Astrocyte (in vitro differentiated cells and primary cell): ENCODE data around the gene CNTNAP2. TPM values are rescaled to one million over a fixed set of nuclear protein-coding genes. Genes with fewer than 3 reads are reported as not detected.

ENCODE experiments used
- DNase-seq: peaks from one replicate; pipeline ENCODE4 v3.0.0-alpha.2; 2010; ENCODE audit warnings: low read depth
- FAIRE-seq: peaks from 2 replicates; lab custom pipeline; 2011; peaks lifted over from hg19 to GRCh38; lab: Jason Lieb, UNC
- H2AFZ ChIP-seq: 2 replicates; pipeline ENCODE4 v1.6.0; 2012; ENCODE audit warnings: low read depth, low read length, inconsistent platforms
- H3K27ac ChIP-seq: 2 replicates; pipeline ENCODE4 v1.5.1; 2011; ENCODE audit warnings: low read depth, low read length, inconsistent platforms
- H3K27me3 ChIP-seq: 2 replicates; pipeline ENCODE4 v1.6.0; 2011; ENCODE audit warnings: low read length, inconsistent platforms; ENCODE audit not compliant: insufficient read depth
- H3K36me3 ChIP-seq: 2 replicates; pipeline ENCODE4 v1.5.1; 2011; ENCODE audit warnings: low read length, inconsistent platforms; ENCODE audit not compliant: insufficient read depth
- H3K4me1 ChIP-seq: 2 replicates; pipeline ENCODE4 v1.5.1; 2011; ENCODE audit warnings: low read length, inconsistent platforms; ENCODE audit not compliant: insufficient read depth
- H3K4me2 ChIP-seq: 2 replicates; pipeline ENCODE4 v1.6.0; 2012; ENCODE audit warnings: low read length, inconsistent platforms
- H3K4me3 ChIP-seq: 2 replicates; pipeline ENCODE4 v1.5.1; 2011; ENCODE audit warnings: low read depth, mild to moderate bottlenecking, low read length, inconsistent platforms; ENCODE audit not compliant: insufficient read depth
- H3K79me2 ChIP-seq: 2 replicates; pipeline ENCODE4 v1.6.0; 2012; ENCODE audit warnings: mild to moderate bottlenecking, low read length, inconsistent platforms; ENCODE audit not compliant: insufficient read depth
- H3K9ac ChIP-seq: 2 replicates; pipeline ENCODE4 v1.6.0; 2012; ENCODE audit warnings: mild to moderate bottlenecking, low read length, inconsistent platforms
- H3K9me3 ChIP-seq: 2 replicates; pipeline ENCODE4 v1.5.1; 2012; ENCODE audit warnings: low read depth, mild to moderate bottlenecking, low read length, inconsistent platforms; ENCODE audit not compliant: insufficient read depth
- H4K20me1 ChIP-seq: 2 replicates; pipeline ENCODE4 v1.6.0; 2012; ENCODE audit warnings: low read length, inconsistent platforms; ENCODE audit not compliant: insufficient read depth
- H3K27ac Mint-ChIP-seq: one replicate; pipeline ENCODE4 v1.8.0; 2021; ENCODE audit warnings: mild to moderate bottlenecking, mixed read lengths; ENCODE audit not compliant: unreplicated experiment
- H3K27me3 Mint-ChIP-seq: one replicate; pipeline ENCODE4 v1.8.0; 2021; ENCODE audit warnings: low read depth, mixed read lengths; ENCODE audit not compliant: unreplicated experiment
- H3K36me3 Mint-ChIP-seq: one replicate; pipeline ENCODE4 v1.8.0; 2021; ENCODE audit warnings: low read depth, mixed read lengths; ENCODE audit not compliant: unreplicated experiment
- H3K4me1 Mint-ChIP-seq: one replicate; pipeline ENCODE4 v1.8.0; 2021; ENCODE audit warnings: low read depth, mixed read lengths; ENCODE audit not compliant: unreplicated experiment
- H3K4me3 Mint-ChIP-seq: one replicate; pipeline ENCODE4 v1.8.0; 2021; ENCODE audit warnings: mild to moderate bottlenecking, moderate library complexity, mixed read lengths; ENCODE audit not compliant: unreplicated experiment
- H3K9me3 Mint-ChIP-seq: one replicate; pipeline ENCODE4 v1.8.0; 2021; ENCODE audit warnings: mild to moderate bottlenecking, mixed read lengths; ENCODE audit not compliant: unreplicated experiment
- CTCF ChIP-seq: IDR thresholded peaks from 2 replicates; pipeline ENCODE4 v1.5.1; 2011; ENCODE audit warnings: low read depth, mild to moderate bottlenecking, inconsistent platforms, low read length, moderate library complexity; ENCODE audit not compliant: insufficient read depth
- EZH2 ChIP-seq: IDR thresholded peaks from 2 replicates; pipeline ENCODE4 v1.6.1; 2012; ENCODE audit warnings: mild to moderate bottlenecking, low read length, inconsistent platforms; ENCODE audit not compliant: insufficient read depth
- total RNA-seq: library from RNA; stranded (reverse); gene quantifications from 2 replicates; pipeline ENCODE4 v1.2.1, GENCODE V29; 2021

Gene CNTNAP2
- total RNA-seq, 1 donor from 2014 or later, result 20.0 TPM

- no peak overlapping the region for H3K9ac ChIP-seq
- H3K4me2 ChIP-seq, result no peak overlapping the region
- no peaks in the 10 kb centered on the region for H3K36me3 ChIP-seq
- H3K9me3 ChIP-seq, result no peaks in the 10 kb centered on the region
- no peak overlapping the region for H3K4me3 Mint-ChIP-seq
- H3K9me3 Mint-ChIP-seq, result no peaks in the 10 kb centered on the region
- no peak overlapping the region for H2AFZ ChIP-seq
- H3K27ac Mint-ChIP-seq, result no peak overlapping the region
- H3K27me3 ChIP-seq, result no peaks in the 10 kb centered on the region
- FAIRE-seq (no peak), DNase-seq (no peak)
- H3K27ac ChIP-seq, result no peak overlapping the region
- no peaks in the 10 kb centered on the region for H3K4me1 ChIP-seq
- H3K27me3 Mint-ChIP-seq, result no peaks in the 10 kb centered on the region
- no peaks in the 10 kb centered on the region for H4K20me1 ChIP-seq
- no peaks in the 10 kb centered on the region for H3K79me2 ChIP-seq
- no peak overlapping the region for H3K4me3 ChIP-seq
- H3K36me3 Mint-ChIP-seq, result no peaks in the 10 kb centered on the region
- TF ChIP-seq CTCF, result no peak
- TF ChIP-seq EZH2, result no peak
- H3K4me1 Mint-ChIP-seq, result peaks cover 5% of the 10 kb centered on the region
Measured at GRCh38 chr7:147775516-147776284, 1659.1 kb downstream of the CNTNAP2 start.

DNA sequence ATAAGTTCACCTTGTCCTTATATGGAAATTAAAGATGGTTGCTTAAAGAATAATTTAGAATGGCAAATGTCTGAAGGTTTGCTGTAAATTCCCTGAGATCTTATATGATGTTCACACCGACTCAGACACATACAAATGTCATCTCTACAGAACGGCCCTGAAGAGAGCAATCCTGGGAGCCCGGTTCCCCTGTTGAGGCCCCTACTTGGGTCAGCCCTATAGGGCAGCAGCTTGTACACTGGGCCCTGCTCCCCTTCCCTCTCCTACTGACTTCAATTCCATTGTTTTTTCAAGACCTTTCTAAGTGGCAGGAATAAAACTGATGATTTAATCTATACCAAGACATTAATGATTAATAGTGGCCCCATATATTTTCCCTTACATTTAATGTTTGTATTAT, 1660.7 kb downstream of the CNTNAP2 start:
- Mint-ChIP-seq H3K9me3 (no peaks in the 10 kb centered on the region), H3K4me3 (no peak overlapping the region), H3K27ac (no peak overlapping the region), H3K4me1 (no peaks in the 10 kb centered on the region), H3K27me3 (no peaks in the 10 kb centered on the region), H3K36me3 (no peaks in the 10 kb centered on the region)
- no peak for TF ChIP-seq CTCF
- no peak for TF ChIP-seq EZH2
- no peaks in the 10 kb centered on the region for H3K27me3 ChIP-seq
- H4K20me1 ChIP-seq, result no peaks in the 10 kb centered on the region
- no peak overlapping the region for H2AFZ ChIP-seq
- FAIRE-seq (no peak), DNase-seq (no peak)
- no peaks in the 10 kb centered on the region for H3K9me3 ChIP-seq
- H3K79me2 ChIP-seq, result no peaks in the 10 kb centered on the region
- no peak overlapping the region for H3K4me3 ChIP-seq
- H3K4me1 ChIP-seq, result no peaks in the 10 kb centered on the region
- no peak overlapping the region for H3K27ac ChIP-seq
- H3K36me3 ChIP-seq, result no peaks in the 10 kb centered on the region
- H3K9ac ChIP-seq, result no peak overlapping the region
- no peak overlapping the region for H3K4me2 ChIP-seq

DNA sequence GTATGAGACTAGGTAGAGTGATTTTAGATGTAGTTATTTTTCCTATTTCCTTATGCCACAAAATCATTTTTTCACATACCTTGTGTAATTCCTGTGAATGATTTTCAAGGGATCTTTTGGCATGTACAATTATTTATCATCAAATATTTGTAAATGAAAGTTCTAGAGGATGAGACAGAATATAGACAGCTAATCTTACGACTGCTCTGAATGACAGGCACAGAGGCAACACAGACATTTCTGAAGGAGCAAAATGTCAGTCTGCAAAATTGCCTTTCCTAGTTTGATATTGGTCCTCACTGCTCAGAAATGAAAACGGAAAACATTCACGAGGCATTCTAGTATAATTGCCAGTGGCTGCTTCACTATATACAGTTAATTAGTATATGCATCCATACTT, 1663.3 kb downstream of the CNTNAP2 start:
- Histone ChIP-seq H3K9me3 (no peaks in the 10 kb centered on the region), H3K79me2 (no peaks in the 10 kb centered on the region), H3K36me3 (no peaks in the 10 kb centered on the region), H3K4me2 (no peak overlapping the region), H4K20me1 (no peaks in the 10 kb centered on the region), H2AFZ (no peak overlapping the region), H3K4me1 (no peaks in the 10 kb centered on the region), H3K27me3 (no peaks in the 10 kb centered on the region), H3K4me3 (no peak overlapping the region), H3K9ac (no peak overlapping the region), H3K27ac (no peak overlapping the region)
- no peak for FAIRE-seq
- H3K9me3 Mint-ChIP-seq, result no peaks in the 10 kb centered on the region
- no peaks in the 10 kb centered on the region for H3K27me3 Mint-ChIP-seq
- H3K4me1 Mint-ChIP-seq, result no peaks in the 10 kb centered on the region
- H3K4me3 Mint-ChIP-seq, result no peak overlapping the region
- no peak overlapping the region for H3K27ac Mint-ChIP-seq
- H3K36me3 Mint-ChIP-seq, result no peaks in the 10 kb centered on the region
- TF ChIP-seq EZH2, result no peak
- DNase-seq, result no peak
